ENCODE measurements around the gene MRPS18C.
"Not testable (repeated sequence)": the region's sequence is repeated elsewhere in the genome, so short reads cannot be mapped to it uniquely, and the experiment has no call there.

Gene MRPS18C

GRCh38 chr4:83498187-83498586 lies 42.3 kb downstream of the MRPS18C start:
- no peak for DNase-seq (ENCODE audit: low read depth)

- DNase-seq (ENCODE audit: low read depth) = not testable (repeated sequence)
Observed at GRCh38 chr4:83501671-83502070, 45.8 kb downstream of the MRPS18C start.

GRCh38 chr4:83503974-83504373 lies 48.1 kb downstream of the MRPS18C start:
- DNase-seq (ENCODE audit: low read depth) = no peak

GRCh38 chr4:83504503-83504902 lies 48.6 kb downstream of the MRPS18C start:
- DNase-seq (ENCODE audit: low read depth) = no peak

- no peak for DNase-seq (ENCODE audit: low read depth)
Observed at GRCh38 chr4:83504996-83505395, 49.1 kb downstream of the MRPS18C start.

- DNase-seq (ENCODE audit: low read depth) = not testable (repeated sequence)
Observed at GRCh38 chr4:83509156-83509585, 53.3 kb downstream of the MRPS18C start.

GRCh38 chr4:83510442-83510841 lies 54.6 kb downstream of the MRPS18C start:
- no peak for DNase-seq (ENCODE audit: low read depth)

Data from HS-5 (cell line).